GM21528 (cell line): ENCODE data around the gene SLC51B.
"Not testable (repeated sequence)": the region's sequence is repeated elsewhere in the genome, so short reads cannot be mapped to it uniquely, and the experiment has no call there.

Experiments used
- ATAC-seq: cut with Tn5 transposase; IDR thresholded peaks from one replicate; pipeline ENCODE4 v1.9.1; 2021; ENCODE audit warnings: mild to moderate bottlenecking, moderate library complexity; ENCODE audit not compliant: unreplicated experiment, low FRiP score

Gene SLC51B

GRCh38 chr15:65044724-65045481, at the start of gene SLC51B:
TSS of gene SLC51B (plus strand) at chr15:65045387. CDS start at chr15:65050005, 4,618 bp downstream.
- ATAC-seq, result no peak

GRCh38 chr15:64997066-64997465, 48.1 kb upstream of the SLC51B start:
- ATAC-seq, result no peak

- ATAC-seq, result no peak
These were observed 47.3 kb upstream of the SLC51B start for GRCh38 chr15:64997745-64998375.

- ATAC-seq, result no peak
These were observed 40.2 kb upstream of the SLC51B start for GRCh38 chr15:65004993-65005392.

GRCh38 chr15:65006876-65007275, 38.3 kb upstream of the SLC51B start:
- ATAC-seq, result no peak

- no peak for ATAC-seq
These were observed 36.2 kb upstream of the SLC51B start for GRCh38 chr15:65008983-65009382.

- ATAC-seq, result not testable (repeated sequence)
These were observed 34.0 kb upstream of the SLC51B start for GRCh38 chr15:65011198-65011597.

- no peak for ATAC-seq
These were observed 24.8 kb upstream of the SLC51B start for GRCh38 chr15:65020419-65020818.

- ATAC-seq, result no peak
These were observed 23.7 kb upstream of the SLC51B start for GRCh38 chr15:65021488-65021887.

GRCh38 chr15:65026756-65027155, 18.4 kb upstream of the SLC51B start:
- ATAC-seq, result no peak

- ATAC-seq, result no peak
These were observed 17.6 kb upstream of the SLC51B start for GRCh38 chr15:65027593-65027992.

- ATAC-seq, result no peak
These were observed 16.8 kb upstream of the SLC51B start for GRCh38 chr15:65028338-65028737.

GRCh38 chr15:65028921-65029735, 16.1 kb upstream of the SLC51B start, which contains the start of gene MTFMT:
TSS of gene MTFMT (minus strand) at chr15:65029639. CDS start at chr15:65029613, 26 bp downstream.
- ATAC-seq, result peak; percentile 79

- ATAC-seq, result no peak
These were observed 15.4 kb upstream of the SLC51B start for GRCh38 chr15:65029736-65030208.

- ATAC-seq, result no peak
These were observed 12.2 kb upstream of the SLC51B start for GRCh38 chr15:65032801-65033537.

- no peak for ATAC-seq
These were observed 11.4 kb upstream of the SLC51B start for GRCh38 chr15:65033659-65034269.

GRCh38 chr15:65034719-65035118, 10.5 kb upstream of the SLC51B start:
- no peak for ATAC-seq

- ATAC-seq, result no peak
These were observed 7.9 kb upstream of the SLC51B start for GRCh38 chr15:65037309-65037708.

- ATAC-seq, result no peak
These were observed 6.8 kb upstream of the SLC51B start for GRCh38 chr15:65038428-65038827.

- ATAC-seq, result no peak
These were observed 6.4 kb upstream of the SLC51B start for GRCh38 chr15:65038836-65039235.
